NCI-H226 (cell line): Measurements from ENCODE around the gene ADAMTS4.
A peak's percentile ranks its signal among the peaks of the same experiment; 100 is the strongest.
"Not testable (repeated sequence)": the region's sequence is repeated elsewhere in the genome, so short reads cannot be mapped to it uniquely, and the experiment has no call there.

Source experiments
- DNase-seq: peaks from one replicate; pipeline ENCODE4 v3.0.0-alpha.2; 2015

Gene ADAMTS4

GRCh38 chr1:161198897-161199431 is at the start of gene ADAMTS4:
Gene ADAMTS4, minus strand, starts transcription at chr1:161199054. Its CDS starts 427 bp downstream, at chr1:161198627.
- no peak for DNase-seq

GRCh38 chr1:161244888-161245287 is 46.0 kb upstream of the ADAMTS4 start:
- DNase-seq, result no peak

- DNase-seq, result no peak
Observed at GRCh38 chr1:161242313-161242712, 43.5 kb upstream of the ADAMTS4 start.

- no peak for DNase-seq
Observed at GRCh38 chr1:161241682-161242081, 42.8 kb upstream of the ADAMTS4 start.

- DNase-seq, result no peak
Observed at GRCh38 chr1:161238039-161238473, 39.2 kb upstream of the ADAMTS4 start, which contains the start of gene NR1I3. Gene NR1I3, minus strand, starts transcription at chr1:161238203. Its CDS starts 1,638 bp downstream, at chr1:161236565.

GRCh38 chr1:161235957-161236775 is 37.3 kb upstream of the ADAMTS4 start:
- no peak for DNase-seq

- DNase-seq, result no peak
Observed at GRCh38 chr1:161233102-161233501, 34.2 kb upstream of the ADAMTS4 start.

GRCh38 chr1:161230762-161231161 is 31.9 kb upstream of the ADAMTS4 start:
- DNase-seq, result no peak

- DNase-seq, result no peak
Observed at GRCh38 chr1:161229896-161230295, 31.0 kb upstream of the ADAMTS4 start.

GRCh38 chr1:161228032-161228431 is 29.2 kb upstream of the ADAMTS4 start:
- DNase-seq, result no peak

GRCh38 chr1:161227196-161227871 is 28.5 kb upstream of the ADAMTS4 start:
- DNase-seq, result peak; percentile 64

GRCh38 chr1:161226759-161227158 is 27.9 kb upstream of the ADAMTS4 start:
- DNase-seq, result no peak

- DNase-seq, result no peak
Observed at GRCh38 chr1:161226320-161226711, 27.5 kb upstream of the ADAMTS4 start.

GRCh38 chr1:161225534-161226319 is 26.9 kb upstream of the ADAMTS4 start, which contains the start of gene TOMM40L:
Gene TOMM40L, plus strand, starts transcription at chr1:161226060. Its CDS starts 430 bp downstream, at chr1:161226490.
- DNase-seq, result peak; percentile 98

GRCh38 chr1:161225178-161225533 is 26.3 kb upstream of the ADAMTS4 start:
- DNase-seq, result no peak

GRCh38 chr1:161224695-161225087 is 25.8 kb upstream of the ADAMTS4 start:
- DNase-seq, result not testable (repeated sequence)

GRCh38 chr1:161223805-161224694 is 25.2 kb upstream of the ADAMTS4 start:
- DNase-seq, result no peak

GRCh38 chr1:161222175-161223019 is 23.5 kb upstream of the ADAMTS4 start:
- DNase-seq, result no peak

GRCh38 chr1:161220002-161220401 is 21.1 kb upstream of the ADAMTS4 start:
- DNase-seq, result no peak

- DNase-seq, result no peak
Observed at GRCh38 chr1:161219078-161219892, 20.4 kb upstream of the ADAMTS4 start.
